NB4 (cell line): ENCODE measurements around the gene RBM33.

ENCODE experiments used
- CTCF ChIP-seq: IDR thresholded peaks from one replicate; pipeline ENCODE4 v1.5.1; 2012; ENCODE audit warnings: low read depth, low read length
- MAX ChIP-seq: IDR thresholded peaks from 2 replicates; pipeline ENCODE4 v1.6.1; 2011; ENCODE audit warnings: low read depth, low read length
- POLR2A ChIP-seq: IDR thresholded peaks from 2 replicates; pipeline ENCODE4 v1.6.1; 2011; ENCODE audit warnings: mild to moderate bottlenecking; ENCODE audit not compliant: insufficient read length; ENCODE audit errors: extremely low read depth

GRCh38 chr7:155758348-155758747, 113.9 kb downstream of the RBM33 start:
- TF ChIP-seq MAX (no peak), CTCF (no peak), POLR2A (no peak)
